Neuronal stem cell (in vitro differentiated cells): ENCODE data around the gene HMGN1.
A peak's percentile ranks its signal among the peaks of the same experiment; 100 is the strongest.

Experiments
- DNase-seq: peaks from one replicate; pipeline ENCODE4 v3.0.0-alpha.2; 2013; ENCODE audit warnings: low spot score
- H2AFZ ChIP-seq: one replicate; pipeline ENCODE4 v1.6.1; 2013; ENCODE audit warnings: mild to moderate bottlenecking, low read length, inconsistent platforms
- H2AK5ac ChIP-seq: 2 replicates; pipeline ENCODE4 v1.6.1; 2013; ENCODE audit warnings: low read depth, mild to moderate bottlenecking, inconsistent platforms, low read length, moderate library complexity, mixed read lengths
- H2BK120ac ChIP-seq: 2 replicates; pipeline ENCODE4 v1.6.1; 2013; ENCODE audit warnings: low read depth, mild to moderate bottlenecking, inconsistent platforms, low read length, moderate library complexity, mixed read lengths
- H2BK12ac ChIP-seq: one replicate; pipeline ENCODE4 v1.6.1; 2013; ENCODE audit warnings: low read length, inconsistent platforms
- H2BK15ac ChIP-seq: 2 replicates; pipeline ENCODE4 v1.6.1; 2013; ENCODE audit warnings: mild to moderate bottlenecking, low read length, inconsistent platforms, mixed read lengths
- H2BK5ac ChIP-seq: one replicate; pipeline ENCODE4 v1.6.1; 2013; ENCODE audit warnings: inconsistent platforms, mild to moderate bottlenecking, low read length, moderate library complexity
- H3K14ac ChIP-seq: one replicate; pipeline ENCODE4 v1.6.1; 2013; ENCODE audit warnings: low read length, inconsistent platforms
- H3K18ac ChIP-seq: 2 replicates; pipeline ENCODE4 v1.6.1; 2013; ENCODE audit warnings: low read length, inconsistent platforms
- H3K23ac ChIP-seq: 2 replicates; pipeline ENCODE4 v1.6.1; 2013; ENCODE audit warnings: low read depth, mild to moderate bottlenecking, mixed read lengths, low read length, inconsistent platforms; ENCODE audit not compliant: poor library complexity
- H3K27ac ChIP-seq: replicated peaks from 3 replicates; pipeline ENCODE4 v1.5.1; 2013; ENCODE audit warnings: low read length, inconsistent platforms
- H3K27me3 ChIP-seq, 3 experiments: 2 replicates each; pipeline ENCODE4 v1.6.1; 2013; ENCODE audit warnings: low read length in 3 of 3, mild to moderate bottlenecking in 2 of 3, inconsistent platforms in 1 of 3, low read depth in 1 of 3, mixed read lengths in 1 of 3, moderate library complexity in 1 of 3; ENCODE audit not compliant: control insufficient read depth in 3 of 3, insufficient read depth in 3 of 3
- H3K36me3 ChIP-seq, 2 donors: replicated peaks in 1 of 2; 2 replicates each; pipeline ENCODE4 v1.6.1; 2013; ENCODE audit warnings: low read length in 2 of 2; ENCODE audit not compliant: control insufficient read depth in 2 of 2, insufficient read depth in 2 of 2
- H3K4ac ChIP-seq: 2 replicates; pipeline ENCODE4 v1.6.1; 2013; ENCODE audit warnings: inconsistent platforms, mild to moderate bottlenecking, low read length, moderate library complexity
- H3K4me1 ChIP-seq, 2 donors: 1 replicate in 1 of 2; 2 replicates in 1 of 2; pipeline ENCODE4 v1.6.1; 2013; ENCODE audit warnings: low read length in 2 of 2, low read depth in 1 of 2; ENCODE audit not compliant: control insufficient read depth in 2 of 2, insufficient read depth in 1 of 2
- H3K4me2 ChIP-seq: one replicate; pipeline ENCODE4 v1.6.1; 2013; ENCODE audit warnings: mild to moderate bottlenecking, low read length, inconsistent platforms; ENCODE audit not compliant: insufficient read depth, poor library complexity, severe bottlenecking
- H3K4me3 ChIP-seq, 2 donors: 2 replicates each; pipeline ENCODE4 v1.5.1; 2013; ENCODE audit warnings: low read length in 2 of 2, mild to moderate bottlenecking in 2 of 2, inconsistent platforms in 1 of 2, moderate library complexity in 1 of 2
- H3K79me1 ChIP-seq: one replicate; pipeline ENCODE4 v1.6.1; 2013; ENCODE audit warnings: low read depth, mild to moderate bottlenecking, inconsistent platforms, low read length, moderate library complexity
- H3K9ac ChIP-seq: one replicate; pipeline ENCODE4 v1.6.1; 2013; ENCODE audit warnings: mild to moderate bottlenecking, low read depth, low read length, inconsistent platforms; ENCODE audit not compliant: poor library complexity
- H3K9me3 ChIP-seq, 2 donors: replicated peaks in 1 of 2; 2 replicates each; pipeline versions ENCODE3 to v1.6.1; 2013; ENCODE audit warnings: low read length in 2 of 2, mild to moderate bottlenecking in 2 of 2, inconsistent platforms in 1 of 2, low read depth in 1 of 2, mixed read lengths in 1 of 2, moderate library complexity in 1 of 2; ENCODE audit not compliant: control insufficient read depth in 2 of 2, insufficient read depth in 1 of 2
- H4K8ac ChIP-seq: one replicate; pipeline ENCODE4 v1.6.1; 2013; ENCODE audit warnings: low read depth, mild to moderate bottlenecking, inconsistent platforms, low read length, moderate library complexity
- H4K91ac ChIP-seq: one replicate; pipeline ENCODE4 v1.6.1; 2013; ENCODE audit warnings: low read length, low read depth, mild to moderate bottlenecking, inconsistent platforms; ENCODE audit not compliant: poor library complexity
- WGBS, 2 donors: extraction: QIAGEN DNeasy Blood & Tissue Kit; methylation state at CpG; one replicate each; pipeline ENCODE4 v1.1.7; 2013; ENCODE audit warnings: missing lambda C conversion rate in 2 of 2, mixed read lengths in 1 of 2; ENCODE audit not compliant: insufficient read length in 2 of 2, insufficient replicate concordance in 1 of 2; ENCODE audit errors: extremely low coverage in 2 of 2; 5-methylcytosine and 5-hydroxymethylcytosine counted together

The HMGN1 gene

GRCh38 chr21:39349211-39350093 lies 564 bp upstream of the HMGN1 start:
- Histone ChIP-seq H3K4ac (peak overlapping the region; percentile 17), H2BK5ac (peak overlapping the region; percentile 88), H3K14ac (peak overlapping the region; percentile 78), H3K27ac (peak overlapping the region; percentile 99), H3K9ac (peak overlapping the region; percentile 50), H4K8ac (peak overlapping the region; percentile 31), H3K4me2 (peak overlapping the region; percentile 76), H3K18ac (peak overlapping the region; percentile 92), H4K91ac (no peak overlapping the region), H2BK12ac (no peak overlapping the region), H2BK120ac (peak overlapping the region; percentile 29), H2AFZ (peak overlapping the region; percentile 92), H3K36me3 (peaks cover 12 to 38% of the 10 kb centered on the region in 2 donors), H3K79me1 (no peaks in the 10 kb centered on the region), H3K23ac (peak overlapping the region; percentile 70), H3K27me3 (no peaks in the 10 kb centered on the region), H2AK5ac (peak overlapping the region; percentile 95), H3K4me1 (peaks cover 4 to 20% of the 10 kb centered on the region in 2 donors), H3K9me3 (no peaks in the 10 kb centered on the region), H2BK15ac (peak overlapping the region; percentile 9), H3K4me3 (peak overlapping the region; percentile 53 to 90)
- WGBS, 2 donors, result no CpG with 5 or more reads among the region's 56 CpGs
- peak; percentile 93 for DNase-seq

DNA sequence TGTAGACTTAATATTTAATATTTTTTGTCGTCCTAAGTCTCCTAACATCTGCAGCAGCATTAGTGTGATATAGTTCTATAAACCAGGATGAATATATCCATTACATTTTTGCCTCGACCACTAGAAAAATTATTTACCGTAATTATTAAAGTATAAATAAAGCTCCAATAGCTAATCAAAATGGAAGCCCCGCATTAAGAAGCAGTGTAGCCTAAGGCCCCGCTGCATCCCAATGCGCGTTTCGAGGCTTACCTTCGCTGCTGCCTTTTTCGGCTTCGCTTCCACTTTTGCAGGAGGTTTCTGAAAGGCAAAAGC lies 891 bp downstream of the HMGN1 start:
- peak overlapping the region; percentile 94 for H3K23ac ChIP-seq
- peak overlapping the region; percentile 70 for H2AFZ ChIP-seq
- H3K4ac ChIP-seq, result no peak overlapping the region
- no peak for DNase-seq
- no CpG with 5 or more reads among the region's 11 CpGs for WGBS, 2 donors
- H3K27ac ChIP-seq, result peak overlapping the region; percentile 99
- no peak overlapping the region for H2BK15ac ChIP-seq
- peaks cover 4 to 20% of the 10 kb centered on the region in 2 donors for H3K4me1 ChIP-seq
- H3K79me1 ChIP-seq, result no peaks in the 10 kb centered on the region
- H3K14ac ChIP-seq, result no peak overlapping the region
- H2BK120ac ChIP-seq, result no peak overlapping the region
- H3K18ac ChIP-seq, result peak overlapping the region; percentile 98
- no peak overlapping the region for H4K91ac ChIP-seq
- no peaks in the 10 kb centered on the region for H3K27me3 ChIP-seq
- peaks cover 20 to 52% of the 10 kb centered on the region in 2 donors for H3K36me3 ChIP-seq
- H3K4me3 ChIP-seq, result peak overlapping the region; percentile 95 to 100
- H3K9ac ChIP-seq, result peak overlapping the region; percentile 89
- H2AK5ac ChIP-seq, result peak overlapping the region; percentile 99
- H3K4me2 ChIP-seq, result peak overlapping the region; percentile 65
- H2BK5ac ChIP-seq, result no peak overlapping the region
- H2BK12ac ChIP-seq, result no peak overlapping the region
- no peak overlapping the region for H4K8ac ChIP-seq
- no peaks in the 10 kb centered on the region for H3K9me3 ChIP-seq

DNA sequence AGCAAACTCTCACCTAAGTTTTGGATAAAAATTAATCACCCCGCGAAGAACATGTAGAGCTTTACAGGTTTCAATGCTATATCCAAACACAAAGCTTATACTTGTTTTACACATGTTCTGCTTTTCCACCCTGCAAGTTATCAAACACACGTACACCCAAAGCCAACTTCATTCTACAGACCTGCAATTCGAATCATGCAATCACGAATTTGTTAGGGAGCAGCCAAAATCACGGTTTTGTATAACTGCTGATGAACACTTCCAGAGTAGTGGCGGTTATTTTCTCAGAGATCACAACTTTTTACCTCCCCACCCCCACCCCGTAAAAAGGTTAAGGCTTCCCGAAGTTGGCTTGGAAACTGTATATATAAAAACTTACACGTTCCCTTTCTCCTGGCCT lies 1.4 kb downstream of the HMGN1 start:
- Histone ChIP-seq H3K9ac (no peak overlapping the region), H3K36me3 (peaks cover 20 to 54% of the 10 kb centered on the region in 2 donors), H2BK15ac (no peak overlapping the region), H3K18ac (no peak overlapping the region), H2AFZ (no peak overlapping the region), H2BK120ac (no peak overlapping the region), H3K4ac (no peak overlapping the region), H4K8ac (no peak overlapping the region), H3K27ac (no peak overlapping the region), H3K79me1 (no peaks in the 10 kb centered on the region), H2BK5ac (no peak overlapping the region), H3K27me3 (no peaks in the 10 kb centered on the region), H3K23ac (no peak overlapping the region), H3K4me1 (peaks cover 4 to 20% of the 10 kb centered on the region in 2 donors), H2BK12ac (no peak overlapping the region), H2AK5ac (no peak overlapping the region), H3K4me3 (peak overlapping the region; percentile 78 to 95), H3K14ac (no peak overlapping the region), H3K9me3 (no peaks in the 10 kb centered on the region), H3K4me2 (peak overlapping the region; percentile 65), H4K91ac (no peak overlapping the region)
- no peak for DNase-seq
- no CpG with 5 or more reads among the region's 10 CpGs for WGBS, 2 donors

- H2BK12ac ChIP-seq, result no peak overlapping the region
- no CpG with 5 or more reads among the region's 7 CpGs for WGBS, 2 donors
- H3K4me2 ChIP-seq, result peak overlapping the region; percentile 13
- H2AFZ ChIP-seq, result no peak overlapping the region
- peaks cover 21 to 61% of the 10 kb centered on the region in 2 donors for H3K36me3 ChIP-seq
- H3K4ac ChIP-seq, result no peak overlapping the region
- no peak overlapping the region for H3K14ac ChIP-seq
- peak overlapping the region in 1 of 2 donors; percentile 95 for H3K4me3 ChIP-seq
- H3K79me1 ChIP-seq, result no peaks in the 10 kb centered on the region
- H3K9ac ChIP-seq, result no peak overlapping the region
- no peaks in the 10 kb centered on the region for H3K27me3 ChIP-seq
- no peak overlapping the region for H2BK5ac ChIP-seq
- no peaks in the 10 kb centered on the region for H3K9me3 ChIP-seq
- DNase-seq, result no peak
- H3K27ac ChIP-seq, result no peak overlapping the region
- no peak overlapping the region for H2BK15ac ChIP-seq
- no peak overlapping the region for H2BK120ac ChIP-seq
- H4K91ac ChIP-seq, result no peak overlapping the region
- H3K4me1 ChIP-seq, result peaks cover 4 to 20% of the 10 kb centered on the region in 2 donors
- no peak overlapping the region for H2AK5ac ChIP-seq
- H3K23ac ChIP-seq, result no peak overlapping the region
- no peak overlapping the region for H3K18ac ChIP-seq
- no peak overlapping the region for H4K8ac ChIP-seq
Measured at GRCh38 chr21:39346671-39347331, 2.1 kb downstream of the HMGN1 start.
